Naive thymus-derived CD8-positive, alpha-beta T cell (primary cell): ENCODE data around the gene PDCD1. TPM values are rescaled to one million over a fixed set of nuclear protein-coding genes. Genes with fewer than 3 reads are reported as not detected.
"Not testable (repeated sequence)": the region's sequence is repeated elsewhere in the genome, so short reads cannot be mapped to it uniquely, and the experiment has no call there.

Experiments used
- ATAC-seq, 2 donors: fragments of 150-1000 bp; cut with Tn5 transposase in 1 of 2; sonication (Bioruptor Pico), chemical (Tn5 transposase) in 1 of 2; 1 replicate in 1 of 2; 2 replicates in 1 of 2; pipeline ENCODE4 v1.10.0; 2021; ENCODE audit warnings: mild to moderate bottlenecking in 2 of 2, moderate library complexity in 2 of 2
- POLR2A ChIA-PET: fragments of 350-600 bp; sonication (Branson Sonifier 250); formaldehyde crosslinking; loops from one replicate; lab custom pipeline; 2021; ENCODE audit warnings: antibody characterized with exemption; lab: Charles Lee
- DNase-seq, 10 donors: peaks; one replicate each; pipeline versions ENCODE4 v3.0.0 to v3.0.0-alpha.2; 2020 to 2022
- H3K27ac Mint-ChIP-seq, 10 donors: one replicate each; pipeline ENCODE4 v1.8.0; 2020 to 2022; ENCODE audit warnings: mild to moderate bottlenecking in 10 of 10, mixed read lengths in 10 of 10, moderate library complexity in 4 of 10, inconsistent platforms in 1 of 10
- H3K27me3 Mint-ChIP-seq, 5 donors: one replicate each; pipeline ENCODE4 v1.8.0; 2021 to 2022; ENCODE audit warnings: mixed read lengths in 5 of 5
- H3K36me3 Mint-ChIP-seq, 3 donors: one replicate each; pipeline ENCODE4 v1.8.0; 2020 to 2022; ENCODE audit warnings: mixed read lengths in 3 of 3, mild to moderate bottlenecking in 2 of 3, inconsistent platforms in 1 of 3
- H3K4me1 Mint-ChIP-seq, 4 donors: one replicate each; pipeline ENCODE4 v1.8.0; 2021 to 2022; ENCODE audit warnings: mixed read lengths in 4 of 4
- H3K4me3 Mint-ChIP-seq, 10 donors: one replicate each; pipeline ENCODE4 v1.8.0; 2020 to 2022; ENCODE audit warnings: mild to moderate bottlenecking in 10 of 10, mixed read lengths in 10 of 10, moderate library complexity in 6 of 10, inconsistent platforms in 1 of 10
- H3K9me3 Mint-ChIP-seq, 9 donors: one replicate each; pipeline ENCODE4 v1.8.0; 2020 to 2022; ENCODE audit warnings: mixed read lengths in 9 of 9, mild to moderate bottlenecking in 3 of 9, inconsistent platforms in 1 of 9, moderate library complexity in 1 of 9
- polyA plus RNA-seq, 3 donors: library from polyadenylated mRNA; unstranded; fragments of 300-500 nt; fragmentation: Illumina TruSeq; gene quantifications; one replicate each; pipeline ENCODE4 v1.2.3, GENCODE V29; 2021
- total RNA-seq, 8 experiments: library from RNA in 2 of 8; stranded (reverse) in 2 of 8; gene quantifications; one replicate each; pipeline ENCODE4 v1.2.3 and lab custom pipeline; 2021 to 2026

PDCD1 gene
- total and polyA plus RNA-seq, 5 experiments from 2014 or later = 0.15 to 6.0 (median 0.47) TPM

GRCh38 chr2:241841181-241842066 is 17.3 kb downstream of the PDCD1 start:
- Mint-ChIP-seq H3K4me1 (peaks cover 18 to 36% (median 30%) of the 10 kb centered on the region in 4 donors), H3K27ac (peak overlapping the region in 4 of 10 donors; percentile 34 to 79 (median 42)), H3K4me3 (peak overlapping the region in 3 of 10 donors; percentile 4 to 22 (median 19)), H3K36me3 (no peaks in the 10 kb centered on the region), H3K27me3 (peaks cover 0 to 4% (median 0%) of the 10 kb centered on the region in 5 donors), H3K9me3 (no peaks in the 10 kb centered on the region)
- DNase-seq (peak in 1 of 10 donors; percentile 55), ATAC-seq (no peak)
- POLR2A ChIA-PET = interaction anchor here (0.7 kb wide), 1 partner anchor 10 kb away, joined by 4 read pairs; no protein-coding TSS in a partner anchor

- H3K4me1 Mint-ChIP-seq = peaks cover under 1 to 7% (median 3%) of the 10 kb centered on the region in 4 donors
- no peak overlapping the region for H3K27ac Mint-ChIP-seq
- H3K4me3 Mint-ChIP-seq = no peak overlapping the region
- POLR2A ChIA-PET = no interaction called here
- no peaks in the 10 kb centered on the region for H3K9me3 Mint-ChIP-seq
- peaks cover 0 to 3% (median 0%) of the 10 kb centered on the region in 5 donors for H3K27me3 Mint-ChIP-seq
- no peaks in the 10 kb centered on the region for H3K36me3 Mint-ChIP-seq
- no peak for ATAC-seq
- DNase-seq = no peak
Observed at GRCh38 chr2:241837197-241837965, 21.3 kb downstream of the PDCD1 start.

GRCh38 chr2:241836292-241836691 is 22.4 kb downstream of the PDCD1 start:
- no peak overlapping the region for H3K27ac Mint-ChIP-seq
- ATAC-seq = no peak
- no peaks in the 10 kb centered on the region for H3K9me3 Mint-ChIP-seq
- POLR2A ChIA-PET = no interaction called here
- no peak for DNase-seq
- no peaks in the 10 kb centered on the region for H3K36me3 Mint-ChIP-seq
- peaks cover 0 to 4% (median 0%) of the 10 kb centered on the region in 5 donors for H3K27me3 Mint-ChIP-seq
- no peak overlapping the region for H3K4me3 Mint-ChIP-seq
- peaks cover 0 to 4% (median 2%) of the 10 kb centered on the region in 4 donors for H3K4me1 Mint-ChIP-seq

GRCh38 chr2:241835611-241836010 is 23.1 kb downstream of the PDCD1 start:
- Mint-ChIP-seq H3K4me3 (no peak overlapping the region), H3K27me3 (peaks cover 0 to 6% (median 0%) of the 10 kb centered on the region in 5 donors), H3K9me3 (no peaks in the 10 kb centered on the region), H3K4me1 (peaks cover 0 to 4% (median under 1%) of the 10 kb centered on the region in 4 donors), H3K27ac (peak overlapping the region in 1 of 10 donors; percentile 6), H3K36me3 (no peaks in the 10 kb centered on the region)
- DNase-seq = no peak
- ATAC-seq = no peak
- POLR2A ChIA-PET = interaction anchor here (0.7 kb wide), 1 partner anchor 58 kb away, joined by 3 read pairs; no protein-coding TSS in a partner anchor

GRCh38 chr2:241834527-241835210 is 24.0 kb downstream of the PDCD1 start:
- H3K36me3 Mint-ChIP-seq = no peaks in the 10 kb centered on the region
- H3K27ac Mint-ChIP-seq = peak overlapping the region in 1 of 10 donors; percentile 35
- no peaks in the 10 kb centered on the region for H3K9me3 Mint-ChIP-seq
- ATAC-seq (no peak), DNase-seq (no peak)
- H3K4me1 Mint-ChIP-seq = peaks cover 0 to 4% (median under 1%) of the 10 kb centered on the region in 4 donors
- H3K27me3 Mint-ChIP-seq = peaks cover 0 to 6% (median 0%) of the 10 kb centered on the region in 5 donors
- POLR2A ChIA-PET = interaction anchor here (0.7 kb wide), 1 partner anchor 57 kb away, joined by 3 read pairs; no protein-coding TSS in a partner anchor
- H3K4me3 Mint-ChIP-seq = no peak overlapping the region

- DNase-seq, ATAC-seq, POLR2A ChIA-PET, H3K27me3 Mint-ChIP-seq, H3K9me3 Mint-ChIP-seq, H3K4me3 Mint-ChIP-seq, H3K36me3 Mint-ChIP-seq, H3K4me1 Mint-ChIP-seq, H3K27ac Mint-ChIP-seq: not testable (repeated sequence)
Observed at GRCh38 chr2:241833756-241834526, 24.8 kb downstream of the PDCD1 start.

- H3K4me3 Mint-ChIP-seq = no peak overlapping the region
- H3K27ac Mint-ChIP-seq = no peak overlapping the region
- peaks cover 0 to 2% (median 0%) of the 10 kb centered on the region in 4 donors for H3K4me1 Mint-ChIP-seq
- POLR2A ChIA-PET = no interaction called here
- H3K9me3 Mint-ChIP-seq = peaks cover 0 to 2% (median under 1%) of the 10 kb centered on the region in 9 donors
- DNase-seq = no peak
- H3K36me3 Mint-ChIP-seq = peaks cover 0 to under 1% (median 0%) of the 10 kb centered on the region in 3 donors
- peaks cover 0 to 10% (median 0%) of the 10 kb centered on the region in 5 donors for H3K27me3 Mint-ChIP-seq
- ATAC-seq = no peak
Observed at GRCh38 chr2:241833101-241833663, 25.5 kb downstream of the PDCD1 start.

GRCh38 chr2:241827394-241827793 is 31.3 kb downstream of the PDCD1 start:
- Mint-ChIP-seq H3K9me3 (peaks cover 0 to 35% (median 11%) of the 10 kb centered on the region in 9 donors), H3K27me3 (peaks cover 0 to 20% (median 3%) of the 10 kb centered on the region in 5 donors), H3K27ac (no peak overlapping the region), H3K4me3 (peak overlapping the region in 1 of 10 donors; percentile 43), H3K4me1 (peaks cover 2 to 19% (median 6%) of the 10 kb centered on the region in 4 donors), H3K36me3 (peaks cover 4 to 12% (median 10%) of the 10 kb centered on the region in 3 donors)
- DNase-seq = no peak
- POLR2A ChIA-PET = no interaction called here
- ATAC-seq = no peak

GRCh38 chr2:241823531-241824437 is 34.9 kb downstream of the PDCD1 start:
- ATAC-seq, H3K4me3 Mint-ChIP-seq, DNase-seq: not testable (repeated sequence)
- Mint-ChIP-seq H3K4me1 (peaks cover 5 to 31% (median 7%) of the 10 kb centered on the region in 4 donors), H3K27ac (peak overlapping the region in 6 of 10 donors; percentile 18 to 87 (median 38)), H3K27me3 (peaks cover 0 to 21% (median 3%) of the 10 kb centered on the region in 5 donors), H3K9me3 (peaks cover 0 to 35% (median 11%) of the 10 kb centered on the region in 9 donors), H3K36me3 (peaks cover 4 to 12% (median 10%) of the 10 kb centered on the region in 3 donors)
- POLR2A ChIA-PET = interaction anchor here (0.7 kb wide), 1 partner anchor 45 kb away, joined by 4 read pairs; no protein-coding TSS in a partner anchor

- peak overlapping the region in 3 of 10 donors; percentile 30 to 84 (median 80) for H3K27ac Mint-ChIP-seq
Observed at GRCh38 chr2:241822264-241822623, 36.5 kb downstream of the PDCD1 start.

More at GRCh38 chr2:241822264-241822623, 36.5 kb downstream of the PDCD1 start:
- Mint-ChIP-seq H3K36me3 (peaks cover 2 to 9% (median 4%) of the 10 kb centered on the region in 3 donors), H3K27me3 (peaks cover 0 to 21% (median 0%) of the 10 kb centered on the region in 5 donors), H3K9me3 (peaks cover 0 to 24% (median 11%) of the 10 kb centered on the region in 9 donors), H3K4me3 (peak overlapping the region in 2 of 10 donors; percentile 29 to 33), H3K4me1 (peaks cover 9 to 35% (median 12%) of the 10 kb centered on the region in 4 donors)
- POLR2A ChIA-PET = no interaction called here
- no peak for ATAC-seq
- peak in 1 of 10 donors; percentile 58 for DNase-seq
